H4 (cell line): ENCODE data around the gene IFNE. TPM values are rescaled to one million over a fixed set of nuclear protein-coding genes. Genes with fewer than 3 reads are reported as not detected.

Experiments used
- total RNA-seq: library from RNA; depleted of rRNA; stranded (reverse); fragments of >200 nt; shearing (Covaris generic); gene quantifications from 2 replicates; pipeline ENCODE4 v1.2.3, GENCODE V29; 2014; rRNA removed

Gene IFNE
- total RNA-seq, 1 experiment from 2014 or later = not detected

Other genes with a start within 250 kb of the IFNE start
- gene IFNA14, start 242.3 kb downstream of the IFNE start, total RNA-seq = 0.31 TPM in 1 of 2 replicates, not detected in the other
- gene IFNA5, start 177.0 kb downstream of the IFNE start, total RNA-seq = not detected in 2 replicates
- gene KLHL9, start 146.9 kb downstream of the IFNE start, total RNA-seq = 0.06 TPM in 1 of 2 replicates, not detected in the other
- not detected in 2 replicates for gene IFNA6, start 131.4 kb downstream of the IFNE start, total RNA-seq
- gene IFNA13, start 114.3 kb downstream of the IFNE start, total RNA-seq = not detected in 2 replicates
- gene IFNA2, start 96.9 kb downstream of the IFNE start, total RNA-seq = not detected in 2 replicates
- not detected in 2 replicates for gene IFNA8, start 73.2 kb downstream of the IFNE start, total RNA-seq
- gene IFNA1, start 41.9 kb downstream of the IFNE start, total RNA-seq = not detected in 2 replicates